GM19455 (cell line): Measurements from ENCODE around the gene BICD1.

Experiments used
- ATAC-seq: cut with Tn5 transposase; IDR thresholded peaks from one replicate; pipeline ENCODE4 v1.9.1; 2021; ENCODE audit not compliant: unreplicated experiment

The BICD1 gene

DNA sequence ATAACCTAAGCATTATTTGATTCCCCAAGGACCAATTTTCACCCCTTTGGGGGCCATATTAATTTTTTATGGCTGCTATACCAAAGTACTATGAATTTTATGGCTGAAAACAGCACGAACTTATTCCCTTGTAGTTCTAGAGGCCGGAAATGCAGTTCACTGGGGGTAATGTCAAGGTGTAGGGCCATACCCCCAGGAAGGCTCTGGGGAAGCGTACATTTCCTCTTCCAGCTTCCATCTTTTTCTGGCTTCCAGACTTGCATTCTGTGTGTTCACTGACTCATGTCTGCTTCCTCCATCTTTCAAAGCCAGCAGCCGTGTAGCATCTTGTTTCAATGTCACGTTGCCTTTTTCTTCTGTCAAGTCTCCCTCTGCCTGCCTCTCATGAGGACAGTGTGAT, 133.5 kb downstream of the BICD1 start:
- no peak for ATAC-seq

DNA sequence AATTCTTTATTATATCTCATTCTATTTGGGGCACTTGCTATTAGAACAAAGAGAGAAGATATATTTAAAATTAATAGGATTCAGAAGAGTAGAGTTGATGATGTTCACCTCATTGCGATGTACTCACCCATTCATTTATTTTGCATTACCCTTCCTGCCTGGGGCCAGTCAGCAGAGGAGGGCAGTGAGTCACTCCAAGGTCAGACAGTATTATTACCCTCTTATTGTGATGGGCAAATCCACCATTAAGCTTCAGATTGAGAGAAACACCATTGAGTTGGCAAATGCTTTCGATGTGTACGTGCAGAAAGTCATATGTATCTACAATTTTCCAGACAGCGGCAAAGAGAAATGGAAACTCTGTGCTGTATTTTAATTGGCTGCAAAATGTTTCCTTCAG, 134.2 kb downstream of the BICD1 start:
- no peak for ATAC-seq

DNA sequence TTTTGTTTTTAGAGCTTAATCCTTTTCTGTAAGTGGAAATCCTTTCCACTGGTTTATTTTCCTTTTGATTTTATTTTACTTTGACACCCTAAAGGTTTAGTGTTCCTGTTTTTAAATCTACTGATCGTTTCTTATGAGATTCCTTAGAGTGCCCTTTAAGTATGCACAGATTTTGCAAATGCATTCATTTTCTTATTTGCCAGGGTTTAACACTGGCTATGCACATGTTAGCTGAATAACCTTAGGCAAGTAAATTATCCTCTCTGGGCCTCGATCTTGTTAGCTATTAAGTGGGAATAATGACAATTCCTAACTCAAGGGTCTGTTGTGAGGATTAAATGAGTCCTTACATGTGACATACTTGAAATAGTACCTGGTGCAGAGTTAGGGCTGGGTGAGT, 136.0 kb downstream of the BICD1 start:
- ATAC-seq, result no peak

DNA sequence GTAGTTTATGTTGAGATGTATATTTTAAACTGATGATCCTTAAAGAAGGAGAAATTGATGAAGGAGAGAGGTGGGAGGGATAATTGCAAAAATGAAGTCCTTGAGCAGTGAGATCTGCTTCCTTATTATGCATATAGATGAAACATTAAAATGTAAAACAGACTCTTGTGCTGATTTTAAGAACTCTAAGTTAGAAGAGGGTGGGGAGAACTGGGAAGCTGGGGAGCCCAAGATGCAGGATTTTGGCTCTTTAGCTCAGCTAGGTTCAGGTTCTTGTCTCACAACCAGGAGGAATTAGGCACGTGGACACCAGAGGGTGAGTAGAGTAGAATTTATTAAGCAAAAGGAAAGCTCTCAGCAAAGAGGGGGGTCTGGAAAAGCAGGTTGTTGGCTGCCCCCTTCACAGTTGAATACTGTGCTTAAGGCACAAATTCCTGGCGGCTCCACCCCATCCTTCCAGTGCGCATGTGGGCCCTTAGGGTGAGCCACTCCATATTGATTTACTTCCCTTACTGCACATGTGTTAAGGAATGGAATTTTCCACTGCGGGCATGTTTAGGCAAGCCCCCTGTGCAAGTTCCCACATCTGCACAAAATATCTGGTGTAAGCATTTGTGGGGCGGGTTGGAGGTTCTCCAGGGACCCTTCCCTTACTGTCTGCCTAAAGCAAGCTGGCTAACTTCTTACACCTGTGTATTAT, 141.9 kb downstream of the BICD1 start:
- ATAC-seq, result no peak

DNA sequence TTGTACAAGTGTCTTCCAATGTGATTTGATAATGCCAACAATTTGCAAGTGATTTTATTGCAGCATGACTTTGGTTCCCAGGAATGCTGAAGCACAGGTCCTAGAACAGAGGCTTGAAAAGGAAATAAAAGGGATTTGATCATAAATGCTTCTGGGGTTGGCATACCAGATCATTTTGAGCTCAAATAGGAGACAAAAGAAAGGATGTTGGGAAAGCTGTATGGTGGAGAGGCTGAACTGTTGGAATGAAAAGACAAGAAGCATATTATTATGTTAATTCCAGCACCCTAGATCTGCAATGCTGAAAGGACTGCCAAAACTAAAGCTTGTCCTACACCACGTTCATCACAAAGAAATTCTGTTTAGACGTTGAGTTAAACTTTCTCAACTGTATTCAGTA, 143.1 kb downstream of the BICD1 start:
- ATAC-seq, result no peak

DNA sequence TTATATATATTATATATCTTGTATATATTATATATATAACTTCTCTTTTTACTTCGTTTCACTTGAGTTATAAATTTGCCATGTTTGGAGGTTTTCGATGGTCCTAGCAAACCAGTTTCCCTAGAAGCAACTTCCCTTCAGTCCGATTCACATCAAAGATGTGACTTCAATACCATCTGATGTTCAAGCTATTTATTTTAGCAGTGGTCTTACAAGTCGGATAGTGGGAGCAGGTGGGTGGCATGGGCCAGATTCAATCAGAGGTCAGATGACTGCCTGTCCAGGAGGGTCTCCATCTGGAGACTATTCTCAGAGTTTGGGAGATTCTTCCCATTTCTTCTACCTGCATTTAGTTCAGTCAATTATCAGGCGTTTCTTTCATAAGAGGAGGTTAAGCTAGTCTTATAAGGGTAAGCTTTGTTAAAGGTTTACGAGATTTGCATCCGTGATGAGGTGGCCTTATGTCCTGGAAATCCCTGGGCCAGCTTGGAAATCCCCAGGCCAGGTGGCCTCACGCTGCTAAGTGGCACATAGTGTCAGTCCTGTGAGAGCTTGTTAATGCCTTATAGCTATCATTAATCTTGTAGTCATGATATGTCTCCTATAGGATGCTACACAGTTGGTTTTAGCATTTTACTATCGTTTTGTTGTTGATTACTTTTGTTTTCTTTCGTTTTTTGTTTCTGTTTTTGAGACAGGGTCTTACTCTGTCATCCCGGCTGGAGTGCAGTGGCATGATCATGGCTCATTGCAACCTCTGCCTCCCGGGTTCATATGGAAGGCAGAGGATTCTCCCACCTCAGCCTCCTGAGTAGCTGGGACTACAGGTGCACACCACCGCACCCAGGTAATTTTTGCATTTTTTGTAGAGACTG, 145.8 kb downstream of the BICD1 start:
- peak; percentile 67 for ATAC-seq

DNA sequence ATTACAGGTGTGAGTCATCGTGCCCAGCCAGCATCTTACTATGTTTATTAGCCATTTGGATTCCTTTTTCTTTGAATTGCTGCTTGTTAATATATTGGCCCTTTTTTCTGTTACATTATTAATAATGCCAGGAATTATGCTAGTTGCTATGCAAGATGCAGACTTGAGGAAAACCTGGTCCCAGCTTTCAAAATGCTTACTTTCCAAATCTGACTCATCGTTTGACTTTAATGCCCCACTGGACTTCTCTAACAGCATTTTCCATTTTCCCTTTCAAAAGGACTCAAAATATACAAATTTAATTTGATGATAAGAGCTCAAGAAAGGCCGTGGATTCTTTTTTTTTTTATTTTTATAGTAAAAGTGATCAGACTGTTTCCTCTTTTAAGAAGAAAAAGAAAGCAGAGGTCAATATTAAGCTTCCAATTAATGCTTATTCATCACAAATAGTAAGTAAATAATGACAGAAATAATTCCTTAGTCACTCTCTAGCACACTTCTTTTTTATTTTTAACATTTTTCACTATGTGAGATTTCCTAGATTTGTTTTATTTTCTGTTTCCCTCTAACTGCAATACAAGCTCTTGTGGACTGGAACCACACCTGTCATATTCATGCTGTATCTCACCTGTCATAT, 146.6 kb downstream of the BICD1 start:
- no peak for ATAC-seq

DNA sequence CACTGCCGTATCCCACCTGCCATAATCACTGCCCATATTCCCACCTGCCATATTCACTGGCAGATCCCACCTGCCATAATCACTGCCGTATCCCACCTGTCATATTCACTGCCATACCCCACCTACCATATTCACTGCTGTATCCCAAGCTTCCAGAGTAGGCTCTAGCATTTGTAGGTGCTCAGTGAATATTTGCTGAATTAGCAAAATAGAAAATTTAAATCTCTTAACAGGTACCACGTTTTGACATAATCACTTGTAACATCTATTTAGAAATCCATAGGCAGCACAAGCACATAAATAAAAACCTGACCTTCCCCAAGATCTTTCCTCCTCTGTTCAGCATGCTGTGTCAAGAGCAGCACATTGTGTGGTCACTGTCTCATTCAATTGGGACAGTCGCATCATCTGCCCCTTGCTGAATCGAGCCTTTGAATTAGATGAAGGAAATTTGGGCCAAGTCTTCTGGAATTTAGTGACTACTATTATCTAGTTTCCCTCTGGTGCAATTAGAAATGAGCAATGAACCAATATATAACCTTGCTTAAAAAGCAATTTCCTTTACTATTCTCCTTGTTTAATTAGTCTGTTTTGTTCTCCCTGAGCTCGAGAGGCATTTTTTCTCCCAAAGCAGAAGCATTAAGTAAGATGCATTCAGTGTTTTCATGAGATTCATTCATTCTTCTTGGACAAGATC, 147.8 kb downstream of the BICD1 start:
- ATAC-seq, result no peak

DNA sequence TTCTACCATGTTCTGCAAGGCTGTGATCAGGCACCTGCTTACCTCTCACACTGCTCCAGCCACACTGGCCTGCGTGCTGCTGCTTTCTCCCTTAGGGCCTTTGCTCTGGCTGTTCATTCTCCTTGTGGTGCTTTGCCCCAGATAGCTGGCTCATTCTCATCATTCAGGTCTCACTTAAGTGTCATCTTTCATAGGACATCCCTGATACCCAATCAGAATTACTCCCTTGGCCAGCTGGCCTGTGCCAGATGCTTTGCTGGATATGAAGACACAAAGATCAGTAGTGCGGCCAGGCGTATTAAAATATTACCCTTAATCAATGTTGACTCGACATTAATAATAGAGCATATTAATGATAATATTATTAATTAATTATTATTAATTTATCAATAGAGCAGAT, 148.9 kb downstream of the BICD1 start:
- ATAC-seq, result no peak

DNA sequence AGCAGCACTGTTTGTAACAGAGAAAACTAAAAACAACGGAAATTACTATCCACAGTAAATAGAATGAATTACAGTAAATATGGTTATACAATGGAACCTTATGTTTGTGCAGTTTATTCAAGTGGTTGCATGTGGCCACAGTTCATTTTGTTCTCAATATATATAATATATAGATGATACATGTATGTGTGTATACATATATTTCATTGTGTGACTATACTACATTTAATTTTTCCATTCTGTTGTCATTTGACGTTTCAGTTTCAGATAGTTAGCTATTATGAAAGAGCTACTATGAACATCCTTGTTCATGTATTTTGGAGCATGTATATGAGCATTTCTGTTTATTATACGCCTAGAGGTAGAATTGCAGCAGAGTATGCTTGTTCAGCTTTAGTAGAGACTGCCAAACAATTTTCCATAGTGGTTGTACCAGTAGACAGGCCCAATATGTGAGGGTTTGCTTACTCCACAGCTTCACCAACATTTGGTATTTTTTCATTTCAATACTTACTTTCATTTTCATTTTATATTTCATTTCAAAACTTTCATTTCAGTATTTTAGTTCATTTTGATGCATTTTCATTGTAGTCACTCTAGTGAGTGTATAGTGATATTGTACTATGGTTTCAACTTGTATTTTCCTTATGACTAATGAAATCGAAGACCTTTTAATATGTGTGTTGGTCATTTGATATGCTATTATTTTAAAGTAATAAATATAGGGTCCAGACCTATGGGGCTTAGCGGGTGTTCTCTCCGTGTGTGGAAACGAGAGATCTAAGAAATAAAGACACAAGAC, 151.2 kb downstream of the BICD1 start:
- no peak for ATAC-seq

DNA sequence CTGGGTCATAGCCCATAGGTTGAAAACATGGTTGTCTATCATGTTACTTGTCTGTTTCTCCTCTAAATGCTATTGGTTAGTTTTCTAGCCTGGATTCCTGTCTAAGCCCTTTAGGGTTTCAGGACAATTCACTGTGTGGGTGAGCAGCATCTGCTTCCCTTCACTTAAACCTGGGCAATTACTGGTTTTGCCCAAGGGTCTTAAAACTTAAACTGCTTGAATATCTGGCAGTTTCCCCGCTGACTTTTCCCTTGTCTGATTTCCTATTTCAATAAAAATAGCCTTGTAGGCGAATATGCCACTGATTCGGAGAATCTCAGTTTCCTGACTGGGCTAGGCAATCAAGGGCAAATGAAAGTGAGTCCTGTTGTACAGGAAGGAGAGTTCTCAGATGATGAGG, 154.0 kb downstream of the BICD1 start:
- ATAC-seq, result no peak

DNA sequence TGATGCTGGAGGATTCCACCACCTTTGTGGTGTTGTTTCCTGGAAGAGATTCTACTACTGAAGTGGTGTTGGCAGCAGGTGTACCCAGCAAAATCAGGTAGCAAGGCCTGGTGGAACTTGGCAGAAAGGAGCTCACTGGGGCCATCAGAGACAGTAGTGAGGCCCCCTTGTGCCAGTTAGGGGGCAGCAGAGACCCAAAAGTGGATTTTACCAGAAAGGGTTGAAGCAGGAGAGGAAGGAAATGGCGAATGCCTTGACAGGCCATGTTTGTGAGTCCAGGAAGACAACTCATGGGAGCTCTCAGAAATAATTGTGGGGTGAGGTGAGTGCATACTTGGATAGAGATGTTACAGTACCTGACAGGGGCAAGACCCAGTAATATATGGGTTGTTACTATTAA, 155.0 kb downstream of the BICD1 start:
- no peak for ATAC-seq

DNA sequence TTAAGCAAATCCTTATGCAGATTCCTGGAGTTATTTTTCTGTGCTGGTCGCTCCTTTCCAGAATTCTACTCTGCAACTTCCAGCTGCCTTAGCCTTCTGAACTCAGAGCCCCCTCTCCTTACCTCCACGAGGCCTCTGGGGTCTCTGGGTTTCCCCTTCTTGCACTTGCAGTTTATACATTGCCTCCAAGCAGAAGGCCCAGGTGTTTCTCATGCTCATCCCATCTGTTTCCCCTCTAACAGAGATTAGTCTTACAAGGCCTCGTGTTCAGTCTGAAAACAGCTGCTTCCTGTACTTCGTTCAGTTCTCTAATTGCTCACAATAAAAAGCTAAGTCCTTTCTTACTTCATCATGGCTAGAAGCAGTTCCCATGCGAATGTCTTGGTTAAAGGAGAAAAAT, 158.3 kb downstream of the BICD1 start:
- peak; percentile 77 for ATAC-seq

DNA sequence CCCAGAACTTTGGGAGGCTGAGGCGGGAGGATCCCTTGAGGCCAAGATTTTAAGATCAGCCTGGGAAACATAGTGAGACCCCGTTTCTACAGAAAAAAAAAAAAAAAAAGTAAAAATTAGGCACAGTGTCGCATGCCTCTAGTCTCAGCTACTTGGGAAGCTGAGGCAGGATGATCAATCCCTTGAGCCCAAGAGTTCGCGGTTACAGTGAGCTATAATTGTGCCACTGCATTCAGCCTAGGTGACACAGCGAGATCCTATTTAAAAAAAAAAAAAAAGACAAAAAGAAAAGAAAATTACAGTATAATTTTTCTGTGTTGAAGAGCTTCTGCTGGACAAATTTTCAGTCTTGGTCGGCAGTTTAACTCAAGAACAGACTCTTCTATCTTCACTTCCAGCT, 158.8 kb downstream of the BICD1 start:
- ATAC-seq, result no peak

DNA sequence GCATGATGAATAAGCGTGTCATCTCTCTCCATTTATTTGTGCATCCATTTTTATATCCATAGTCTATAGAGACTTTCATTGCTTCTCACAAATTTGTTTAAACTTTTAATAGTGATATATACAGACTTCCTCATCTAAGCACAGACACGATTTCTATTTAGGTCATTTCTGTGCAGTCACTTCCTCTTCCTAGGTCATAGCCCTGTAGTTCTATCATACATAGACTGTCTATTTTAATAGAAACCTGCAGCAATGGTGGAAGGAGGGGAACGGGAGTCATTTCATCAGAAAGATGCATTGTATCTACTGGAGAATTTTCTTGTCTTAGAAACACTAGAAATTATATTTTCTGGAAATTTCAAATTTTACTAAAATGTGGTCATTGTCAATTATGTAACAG, 159.3 kb downstream of the BICD1 start:
- ATAC-seq, result no peak

DNA sequence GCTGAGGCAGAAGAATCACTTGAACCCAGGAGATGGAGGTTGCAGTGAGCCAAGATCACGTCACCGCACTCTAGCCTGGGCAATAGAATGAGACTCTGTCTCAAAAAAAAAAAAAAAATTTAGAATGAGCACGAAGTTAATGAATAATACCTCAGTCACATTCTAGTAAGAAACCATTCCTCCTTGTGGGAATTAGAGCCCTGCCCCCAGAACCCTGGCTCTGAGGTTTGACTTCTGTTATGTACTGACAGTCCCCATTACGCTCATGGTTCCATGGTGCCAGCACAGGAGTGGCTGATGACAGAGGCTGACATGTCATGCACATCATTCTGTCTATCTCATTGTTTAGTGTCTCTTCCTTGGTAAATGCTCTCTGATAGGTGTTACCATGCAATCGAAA, 160.1 kb downstream of the BICD1 start:
- no peak for ATAC-seq

DNA sequence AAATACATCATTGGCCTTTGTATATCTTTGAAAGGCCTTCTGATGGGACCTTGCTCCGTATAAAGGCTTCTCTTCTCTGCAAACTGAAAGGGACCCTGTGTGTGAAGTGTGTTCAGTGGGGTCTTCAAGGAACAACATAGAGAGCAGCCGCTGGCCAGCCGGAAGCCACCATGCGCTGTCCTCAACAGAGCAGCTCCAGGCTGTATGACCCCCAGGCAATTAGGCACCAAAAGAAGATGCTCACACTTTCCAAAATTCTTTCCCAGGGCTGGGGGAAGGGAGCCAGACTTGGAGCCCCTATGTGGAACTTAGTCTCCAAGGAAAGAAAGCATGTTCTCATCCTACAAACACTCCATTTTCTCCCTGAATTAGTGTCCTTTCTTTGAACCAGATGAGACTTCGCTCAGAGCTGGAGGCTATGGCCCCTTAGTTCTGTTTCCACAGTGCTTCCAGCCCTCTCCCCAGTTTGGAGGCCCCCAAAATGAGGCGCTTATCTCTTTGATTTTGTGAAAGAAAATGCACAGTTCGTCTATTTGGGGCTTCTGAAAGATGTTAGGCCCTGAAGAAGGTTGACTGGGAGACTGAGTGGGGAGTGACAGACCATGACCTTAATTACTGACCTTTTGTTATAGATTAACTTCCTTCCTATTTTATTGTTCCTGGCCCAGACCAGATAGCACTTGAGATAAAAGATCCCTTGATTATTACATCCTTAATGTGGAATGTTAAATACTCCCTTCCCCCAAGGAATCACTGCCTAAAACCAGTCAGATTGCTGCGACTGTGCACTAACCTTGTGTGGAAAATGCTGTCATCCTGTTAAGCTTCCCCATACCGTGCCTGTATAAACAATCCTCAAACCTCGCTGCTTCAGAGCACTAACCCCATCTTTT, 164.4 kb downstream of the BICD1 start:
- ATAC-seq, result no peak

DNA sequence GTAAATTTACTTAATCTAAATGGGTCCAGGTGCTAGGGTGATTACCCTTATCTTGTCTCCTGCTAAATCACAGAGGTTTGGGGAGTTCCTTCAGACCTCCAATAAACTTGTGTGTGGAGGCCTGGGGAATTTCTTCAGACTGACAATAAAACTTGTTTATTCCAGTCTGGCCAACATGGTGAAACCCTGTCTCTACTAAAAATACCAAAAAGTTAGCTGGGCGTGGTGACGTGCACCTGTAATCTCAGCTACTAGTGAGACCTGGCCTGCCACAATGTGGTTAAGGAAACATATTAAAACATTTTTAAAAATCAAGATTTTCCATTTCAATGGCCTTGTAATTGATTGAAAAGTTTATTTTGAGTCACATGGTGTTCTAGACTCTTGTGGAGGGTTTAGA, 165.8 kb downstream of the BICD1 start:
- ATAC-seq, result peak; percentile 30

DNA sequence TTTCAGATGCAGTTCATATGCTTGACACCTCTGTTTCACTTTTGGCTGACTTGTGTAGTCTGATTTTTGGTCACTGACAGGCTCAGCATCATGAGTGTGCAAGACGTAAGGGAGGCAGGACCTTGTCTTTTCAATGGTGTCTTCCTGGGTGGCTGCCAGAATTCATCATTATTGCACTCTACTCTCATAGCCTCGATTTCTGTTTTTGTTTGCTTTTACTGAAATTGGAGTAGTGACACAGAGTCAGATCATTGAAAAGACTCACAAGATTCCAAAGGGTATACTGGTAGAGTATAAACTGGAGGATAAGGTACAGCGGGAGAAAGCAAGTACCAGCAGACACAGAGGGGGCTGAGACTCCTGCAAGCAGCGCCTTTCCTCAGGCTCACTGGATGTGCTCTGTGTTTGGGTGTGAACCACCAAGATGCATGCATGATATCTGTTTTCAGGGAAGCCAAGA, 166.4 kb downstream of the BICD1 start:
- peak; percentile 64 for ATAC-seq

DNA sequence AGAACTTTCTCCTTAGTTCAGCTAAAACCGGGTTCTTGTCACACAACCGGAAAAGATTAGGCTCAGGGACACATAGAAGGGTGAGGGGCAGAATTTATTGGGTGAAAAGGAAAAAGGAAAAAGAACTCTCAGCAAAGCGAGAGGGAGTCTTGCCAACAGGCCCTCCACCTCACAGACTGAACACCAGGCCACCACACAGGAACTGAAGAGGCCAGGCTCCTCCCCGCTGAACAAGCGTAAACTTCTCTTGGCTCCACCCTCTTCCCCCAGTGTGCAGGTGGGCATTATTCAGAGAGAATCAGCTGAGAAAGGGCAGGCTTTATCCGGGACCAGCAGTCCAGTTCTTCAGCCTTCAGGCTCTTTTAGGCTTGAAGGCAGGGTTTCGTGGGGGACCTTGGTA, 167.1 kb downstream of the BICD1 start:
- ATAC-seq, result peak; percentile 77
